Muscle of leg (tissue), 11 donors: ENCODE data around the gene TENM4. TPM values are rescaled to one million over a fixed set of nuclear protein-coding genes. Genes with fewer than 3 reads are reported as not detected.

Experiments used
- DNase-seq: peaks from one replicate; pipeline ENCODE4 v3.0.0; 2013
- H3K27ac ChIP-seq: one replicate; pipeline ENCODE4 v1.5.1; 2013; ENCODE audit warnings: mild to moderate bottlenecking, low read length, control low read depth
- H3K27me3 ChIP-seq: one replicate; pipeline ENCODE4 v1.6.1; 2013; ENCODE audit warnings: low read length; ENCODE audit not compliant: control insufficient read depth, insufficient read depth
- H3K36me3 ChIP-seq: one replicate; pipeline ENCODE4 v1.6.1; 2013; ENCODE audit warnings: low read length; ENCODE audit not compliant: control insufficient read depth, insufficient read depth
- H3K4me1 ChIP-seq: one replicate; pipeline ENCODE4 v1.6.1; 2013; ENCODE audit warnings: low read length; ENCODE audit not compliant: control insufficient read depth, insufficient read depth
- H3K4me3 ChIP-seq: one replicate; pipeline ENCODE4 v1.5.1; 2013; ENCODE audit warnings: low read length, control low read depth
- H3K9me3 ChIP-seq: replicated peaks from 2 replicates; pipeline ENCODE4 v1.6.1; 2013; ENCODE audit warnings: low read depth, low read length; ENCODE audit not compliant: control insufficient read depth
- WGBS: methylation state at CpG from one replicate; pipeline ENCODE4 v1.1.5; 2013; ENCODE audit warnings: missing lambda C conversion rate; ENCODE audit not compliant: insufficient coverage; 5-methylcytosine and 5-hydroxymethylcytosine counted together
- polyA plus RNA-seq, 8 donors: library from polyadenylated mRNA; unstranded; fragments of 120-200 nt; gene quantifications; one replicate each; pipeline versions ENCODE4 v1.2.1 to v1.2.3, GENCODE V29; 2013; ENCODE audit warnings: inconsistent platforms in 1 of 8, low replicate concordance in 1 of 8; ENCODE audit not compliant: insufficient read length in 8 of 8, insufficient read depth in 1 of 8
- total RNA-seq: library from RNA; stranded (reverse); fragments of 120-200 nt; gene quantifications from one replicate; pipeline ENCODE4 v1.2.4, GENCODE V29; 2013

The TENM4 gene
- total and polyA plus RNA-seq, 9 donors, result 4.6 to 13.8 (median 10.3) TPM

GRCh38 chr11:78795621-78796261 is 645.1 kb downstream of the TENM4 start:
- H3K4me3 ChIP-seq, result no peak overlapping the region
- no peak overlapping the region for H3K27ac ChIP-seq
- H3K9me3 ChIP-seq, result no peaks in the 10 kb centered on the region
- peaks cover 3% of the 10 kb centered on the region for H3K36me3 ChIP-seq
- no peak for DNase-seq
- H3K4me1 ChIP-seq, result peaks cover 4% of the 10 kb centered on the region
- 57% methylated on average over 1 of the region's 6 CpGs for WGBS
- H3K27me3 ChIP-seq, result peaks cover 3% of the 10 kb centered on the region

GRCh38 chr11:78791964-78792363 is 648.9 kb downstream of the TENM4 start:
- Histone ChIP-seq H3K4me1 (peaks cover 6% of the 10 kb centered on the region), H3K36me3 (peaks cover 3% of the 10 kb centered on the region), H3K4me3 (no peak overlapping the region), H3K27ac (no peak overlapping the region), H3K9me3 (no peaks in the 10 kb centered on the region), H3K27me3 (peaks cover 3% of the 10 kb centered on the region)
- DNase-seq, result no peak

- Histone ChIP-seq H3K27me3 (peaks cover 3% of the 10 kb centered on the region), H3K9me3 (no peaks in the 10 kb centered on the region), H3K4me3 (no peak overlapping the region), H3K36me3 (peaks cover 3% of the 10 kb centered on the region), H3K27ac (no peak overlapping the region), H3K4me1 (peaks cover 6% of the 10 kb centered on the region)
- no peak for DNase-seq
- WGBS, result no CpG with 5 or more reads among the region's 1 CpG
These were observed 649.6 kb downstream of the TENM4 start for GRCh38 chr11:78791254-78791653.

GRCh38 chr11:78790784-78791183 is 650.0 kb downstream of the TENM4 start:
- Histone ChIP-seq H3K27ac (no peak overlapping the region), H3K9me3 (no peaks in the 10 kb centered on the region), H3K27me3 (peaks cover 3% of the 10 kb centered on the region), H3K36me3 (peaks cover 3% of the 10 kb centered on the region), H3K4me3 (no peak overlapping the region), H3K4me1 (peaks cover 10% of the 10 kb centered on the region)
- no peak for DNase-seq

GRCh38 chr11:78789375-78789774 is 651.5 kb downstream of the TENM4 start:
- no CpG with 5 or more reads among the region's 1 CpG for WGBS
- Histone ChIP-seq H3K4me1 (peaks cover 19% of the 10 kb centered on the region), H3K9me3 (no peaks in the 10 kb centered on the region), H3K36me3 (peaks cover under 1% of the 10 kb centered on the region), H3K27me3 (peaks cover 3% of the 10 kb centered on the region), H3K27ac (no peak overlapping the region), H3K4me3 (no peak overlapping the region)
- DNase-seq, result no peak

- WGBS, result 86% methylated on average over 1 of the region's 1 CpG
- H3K4me3 ChIP-seq, result no peak overlapping the region
- no peak for DNase-seq
- H3K27me3 ChIP-seq, result peaks cover 3% of the 10 kb centered on the region
- H3K27ac ChIP-seq, result no peak overlapping the region
- peaks cover 19% of the 10 kb centered on the region for H3K4me1 ChIP-seq
- no peaks in the 10 kb centered on the region for H3K36me3 ChIP-seq
- no peaks in the 10 kb centered on the region for H3K9me3 ChIP-seq
These were observed 652.3 kb downstream of the TENM4 start for GRCh38 chr11:78788533-78788932.

GRCh38 chr11:78787696-78788095 is 653.1 kb downstream of the TENM4 start:
- WGBS, result 74% methylated on average over 3 of the region's 3 CpGs
- Histone ChIP-seq H3K27ac (no peak overlapping the region), H3K4me3 (no peak overlapping the region)

GRCh38 chr11:78786746-78787145 is 654.1 kb downstream of the TENM4 start:
- no peak overlapping the region for H3K4me3 ChIP-seq
- H3K27me3 ChIP-seq, result no peaks in the 10 kb centered on the region
- 96% methylated on average over 20 of the region's 20 CpGs for WGBS
- no peaks in the 10 kb centered on the region for H3K9me3 ChIP-seq
- no peak overlapping the region for H3K27ac ChIP-seq
- H3K4me1 ChIP-seq, result peaks cover 19% of the 10 kb centered on the region
- no peak for DNase-seq
- H3K36me3 ChIP-seq, result peaks cover 2% of the 10 kb centered on the region

More at GRCh38 chr11:78787696-78788095, 653.1 kb downstream of the TENM4 start:
- Histone ChIP-seq H3K27me3 (peaks cover 3% of the 10 kb centered on the region), H3K9me3 (no peaks in the 10 kb centered on the region), H3K4me1 (peaks cover 19% of the 10 kb centered on the region), H3K36me3 (no peaks in the 10 kb centered on the region)
- DNase-seq, result no peak

- no peaks in the 10 kb centered on the region for H3K9me3 ChIP-seq
- peak; percentile 28 for DNase-seq
- H3K4me1 ChIP-seq, result peaks cover 19% of the 10 kb centered on the region
- no peak overlapping the region for H3K4me3 ChIP-seq
- 18% methylated on average over 5 of the region's 5 CpGs for WGBS
- no peak overlapping the region for H3K27ac ChIP-seq
- H3K36me3 ChIP-seq, result peaks cover 2% of the 10 kb centered on the region
- H3K27me3 ChIP-seq, result no peaks in the 10 kb centered on the region
These were observed 654.7 kb downstream of the TENM4 start for GRCh38 chr11:78786086-78786485.

- H3K27me3 ChIP-seq, result no peaks in the 10 kb centered on the region
- H3K27ac ChIP-seq, result no peak overlapping the region
- DNase-seq, result no peak
- WGBS, result 100% methylated on average over 1 of the region's 9 CpGs
- peaks cover 2% of the 10 kb centered on the region for H3K36me3 ChIP-seq
- H3K4me3 ChIP-seq, result no peak overlapping the region
- H3K4me1 ChIP-seq, result peaks cover 19% of the 10 kb centered on the region
- no peaks in the 10 kb centered on the region for H3K9me3 ChIP-seq
These were observed 656.3 kb downstream of the TENM4 start for GRCh38 chr11:78784321-78785061.
